Ascending aorta (tissue), 2 donors: ENCODE measurements around the gene HOXD4. TPM values are rescaled to one million over a fixed set of nuclear protein-coding genes. Genes with fewer than 3 reads are reported as not detected.

Source experiments
- DNase-seq, 2 donors: peaks; one replicate each; pipeline ENCODE4 v3.0.0-alpha.2; 2019; ENCODE audit warnings: low spot score in 2 of 2
- H3K27ac ChIP-seq, 2 donors: fragments of 200-600 bp; sonication (generic); one replicate each; pipeline ENCODE4 v1.5.1; 2016 to 2017; ENCODE audit warnings: mild to moderate bottlenecking in 1 of 2
- H3K27me3 ChIP-seq: fragments of 200-600 bp; sonication (generic); one replicate; pipeline ENCODE4 v1.5.1; 2017
- H3K36me3 ChIP-seq, 2 donors: fragments of 200-600 bp; sonication (generic); one replicate each; pipeline ENCODE4 v1.5.1; 2016
- H3K4me1 ChIP-seq, 2 donors: fragments of 200-600 bp; sonication (generic); one replicate each; pipeline ENCODE4 v1.5.1; 2016 to 2017; ENCODE audit warnings: mild to moderate bottlenecking in 1 of 2
- H3K4me3 ChIP-seq, 2 donors: fragments of 200-600 bp; sonication (generic); one replicate each; pipeline ENCODE4 v1.5.1; 2016 to 2017; ENCODE audit warnings: mild to moderate bottlenecking in 1 of 2
- H3K9me3 ChIP-seq, 2 donors: fragments of 200-600 bp; sonication (generic); one replicate each; pipeline ENCODE4 v1.5.1; 2016
- CTCF ChIP-seq, 3 experiments: fragments of 200-600 bp in 2 of 3; fragments of 450-650 bp in 1 of 3; sonication (generic) in 2 of 3; IDR thresholded peaks; one replicate each; pipeline ENCODE4 v1.5.1; 2016 to 2019; ENCODE audit warnings: antibody characterized with exemption in 3 of 3, mild to moderate bottlenecking in 1 of 3, moderate library complexity in 1 of 3
- intact Hi-C: fragments of 100-400 bp; cut with DNase I; formaldehyde crosslinking; loops from one replicate; pipeline ENCODE4 v1.15.1; 2023
- total RNA-seq: library from RNA; depleted of rRNA; stranded (reverse); fragments of >200 nt; gene quantifications from one replicate; pipeline ENCODE4 v1.1.0, GENCODE V29; 2016

HOXD4 gene
- total RNA-seq, 1 donor from 2014 or later, result 13.6 TPM

- Histone ChIP-seq H3K27me3 (no peaks in the 10 kb centered on the region), H3K36me3 (no peaks in the 10 kb centered on the region)
- DNase-seq, result no peak
Measured at GRCh38 chr2:176130147-176130956, 21.0 kb upstream of the HOXD4 start.

GRCh38 chr2:176130957-176131847, 20.1 kb upstream of the HOXD4 start:
- no peaks in the 10 kb centered on the region for H3K36me3 ChIP-seq
- H3K4me1 ChIP-seq, result peaks cover 0 to 12% of the 10 kb centered on the region in 2 donors
- no peak for DNase-seq
- intact Hi-C loops, result no loop called here
- no peak for TF ChIP-seq CTCF (IDR thresholded peaks at IDR 0.05)
- peak overlapping the region; percentile 61 to 88 for H3K4me3 ChIP-seq
- H3K27me3 ChIP-seq, result no peaks in the 10 kb centered on the region
- H3K9me3 ChIP-seq, result no peaks in the 10 kb centered on the region
- peak overlapping the region; percentile 89 to 96 for H3K27ac ChIP-seq

More at GRCh38 chr2:176130147-176130956, 21.0 kb upstream of the HOXD4 start:
- H3K9me3 ChIP-seq, result no peaks in the 10 kb centered on the region
- peak overlapping the region; percentile 89 to 96 for H3K27ac ChIP-seq
- peak overlapping the region; percentile 61 to 88 for H3K4me3 ChIP-seq
- peaks cover 0 to 8% of the 10 kb centered on the region in 2 donors for H3K4me1 ChIP-seq
- no peak for TF ChIP-seq CTCF (IDR thresholded peaks at IDR 0.05)
- intact Hi-C loops, result no loop called here

GRCh38 chr2:176131848-176132158, 19.5 kb upstream of the HOXD4 start:
- intact Hi-C loops, result no loop called here
- Histone ChIP-seq H3K36me3 (no peaks in the 10 kb centered on the region), H3K4me1 (peaks cover 0 to 12% of the 10 kb centered on the region in 2 donors), H3K9me3 (no peaks in the 10 kb centered on the region), H3K27ac (no peak overlapping the region), H3K4me3 (peak overlapping the region; percentile 22 to 26), H3K27me3 (no peaks in the 10 kb centered on the region)
- no peak for TF ChIP-seq CTCF (IDR thresholded peaks at IDR 0.05)
- DNase-seq, result no peak

GRCh38 chr2:176132205-176133171, 18.9 kb upstream of the HOXD4 start:
- no peaks in the 10 kb centered on the region for H3K36me3 ChIP-seq
- H3K9me3 ChIP-seq, result no peaks in the 10 kb centered on the region
- no peak for DNase-seq
- TF ChIP-seq CTCF (IDR thresholded peaks at IDR 0.05), result no peak
- no peak overlapping the region for H3K27ac ChIP-seq
- H3K27me3 ChIP-seq, result no peaks in the 10 kb centered on the region
- intact Hi-C loops, result no loop called here
- H3K4me1 ChIP-seq, result peaks cover 0 to 16% of the 10 kb centered on the region in 2 donors
- H3K4me3 ChIP-seq, result peak overlapping the region; percentile 22 to 26

GRCh38 chr2:176133389-176133788, 18.0 kb upstream of the HOXD4 start:
- TF ChIP-seq CTCF (IDR thresholded peaks at IDR 0.05), result no peak
- H3K36me3 ChIP-seq, result no peaks in the 10 kb centered on the region
- H3K9me3 ChIP-seq, result no peaks in the 10 kb centered on the region
- no peaks in the 10 kb centered on the region for H3K27me3 ChIP-seq
- peak overlapping the region in 1 of 2 donors; percentile 14 for H3K27ac ChIP-seq
- H3K4me1 ChIP-seq, result peaks cover 0 to 16% of the 10 kb centered on the region in 2 donors
- H3K4me3 ChIP-seq, result no peak overlapping the region
- DNase-seq, result no peak
- intact Hi-C loops, result no loop called here
